Esophagus muscularis mucosa (tissue), 3 donors: ENCODE measurements around the gene C7orf33.

Experiments
- CTCF ChIP-seq, 3 experiments: fragments of 200-600 bp in 2 of 3; fragments of 450-650 bp in 1 of 3; sonication (generic) in 2 of 3; IDR thresholded peaks; one replicate each; pipeline ENCODE4 v1.5.1; 2017 to 2019; ENCODE audit warnings: antibody characterized with exemption in 3 of 3, mild to moderate bottlenecking in 2 of 3, moderate library complexity in 1 of 3
- EP300 ChIP-seq: sonication (generic); formaldehyde crosslinking; IDR thresholded peaks from one replicate; pipeline ENCODE4 v1.6.1; 2017; ENCODE audit warnings: antibody characterized with exemption

GRCh38 chr7:148611692-148612091 lies 21.1 kb downstream of the C7orf33 start:
- TF ChIP-seq EP300, result no peak
- no peak for TF ChIP-seq CTCF (IDR thresholded peaks at IDR 0.05)
